Measurements from ENCODE around the gene CNBP.
A peak's percentile ranks its signal among the peaks of the same experiment; 100 is the strongest.
"Not testable (repeated sequence)": the region's sequence is repeated elsewhere in the genome, so short reads cannot be mapped to it uniquely, and the experiment has no call there.

CNBP gene

GRCh38 chr3:129199366-129199765, 15.7 kb upstream of the CNBP start:
- TF ChIP-seq YY1 (IDR thresholded peaks at IDR 0.05; ENCODE audit: insufficient read depth, insufficient read length): no peak
- no peak for TF ChIP-seq SUZ12 (IDR thresholded peaks at IDR 0.05; ENCODE audit: extremely low read depth, insufficient read depth, insufficient read length)
- no peak for TF ChIP-seq ZNF274 (IDR thresholded peaks at IDR 0.05; ENCODE audit: low read depth, low read length)
- Histone ChIP-seq H3K9me3 (ENCODE audit: insufficient read depth, low read length) (no peaks in the 10 kb centered on the region), H3K36me3 (ENCODE audit: insufficient read depth, insufficient read length, low read length) (no peaks in the 10 kb centered on the region), H3K27me3 (ENCODE audit: insufficient read depth, insufficient read length) (no peaks in the 10 kb centered on the region), H3K4me3 (ENCODE audit: insufficient read length, low read depth) (no peak overlapping the region), H3K9ac (ENCODE audit: insufficient read length, low read depth) (no peak overlapping the region), H3K4me1 (ENCODE audit: insufficient read depth, insufficient read length) (no peaks in the 10 kb centered on the region)
- DNase-seq (ENCODE audit: low read depth, low spot score): no peak

GRCh38 chr3:129197321-129197720, 13.6 kb upstream of the CNBP start:
- no peak overlapping the region for H3K9ac ChIP-seq (ENCODE audit: insufficient read length, low read depth)
- no peaks in the 10 kb centered on the region for H3K36me3 ChIP-seq (ENCODE audit: insufficient read depth, insufficient read length, low read length)
- TF ChIP-seq YY1 (IDR thresholded peaks at IDR 0.05; ENCODE audit: insufficient read depth, insufficient read length): no peak
- TF ChIP-seq ZNF274 (IDR thresholded peaks at IDR 0.05; ENCODE audit: low read depth, low read length): no peak
- TF ChIP-seq SUZ12 (IDR thresholded peaks at IDR 0.05; ENCODE audit: extremely low read depth, insufficient read depth, insufficient read length): no peak
- no peak for DNase-seq (ENCODE audit: low read depth, low spot score)
- H3K4me3 ChIP-seq (ENCODE audit: insufficient read length, low read depth): no peak overlapping the region
- no peaks in the 10 kb centered on the region for H3K27me3 ChIP-seq (ENCODE audit: insufficient read depth, insufficient read length)
- no peaks in the 10 kb centered on the region for H3K4me1 ChIP-seq (ENCODE audit: insufficient read depth, insufficient read length)
- H3K9me3 ChIP-seq (ENCODE audit: insufficient read depth, low read length): no peaks in the 10 kb centered on the region

DNA sequence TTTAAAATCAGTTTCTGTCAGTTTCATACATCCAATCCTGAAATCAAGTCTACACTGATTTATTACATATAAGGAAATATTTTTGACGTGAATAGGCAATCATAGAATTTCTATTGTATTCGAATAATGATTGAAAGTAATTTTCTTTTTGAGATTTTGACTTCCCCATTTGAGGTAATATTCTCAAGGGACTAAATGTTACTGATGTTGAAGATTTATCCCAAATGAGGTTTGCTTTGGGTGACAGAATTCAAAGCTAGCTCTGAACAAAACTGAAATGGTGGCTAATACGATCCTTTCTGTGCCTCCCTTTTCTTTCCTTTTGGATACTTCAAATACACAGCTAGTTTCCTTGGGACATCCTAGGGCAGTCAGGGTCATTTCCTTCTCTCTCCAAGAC, 12.9 kb upstream of the CNBP start:
- Histone ChIP-seq H3K27me3 (ENCODE audit: insufficient read depth, insufficient read length) (no peaks in the 10 kb centered on the region), H3K9me3 (ENCODE audit: insufficient read depth, low read length) (no peaks in the 10 kb centered on the region), H3K4me1 (ENCODE audit: insufficient read depth, insufficient read length) (no peaks in the 10 kb centered on the region), H3K9ac (ENCODE audit: insufficient read length, low read depth) (peak overlapping the region; percentile 6), H3K4me3 (ENCODE audit: insufficient read length, low read depth) (no peak overlapping the region), H3K36me3 (ENCODE audit: insufficient read depth, insufficient read length, low read length) (no peaks in the 10 kb centered on the region)
- no peak for DNase-seq (ENCODE audit: low read depth, low spot score)
- TF ChIP-seq SUZ12 (IDR thresholded peaks at IDR 0.05; ENCODE audit: extremely low read depth, insufficient read depth, insufficient read length) (no peak), ZNF274 (IDR thresholded peaks at IDR 0.05; ENCODE audit: low read depth, low read length) (no peak), YY1 (IDR thresholded peaks at IDR 0.05; ENCODE audit: insufficient read depth, insufficient read length) (no peak)

GRCh38 chr3:129195731-129196256, 12.1 kb upstream of the CNBP start:
- no peak for DNase-seq (ENCODE audit: low read depth, low spot score)

DNA sequence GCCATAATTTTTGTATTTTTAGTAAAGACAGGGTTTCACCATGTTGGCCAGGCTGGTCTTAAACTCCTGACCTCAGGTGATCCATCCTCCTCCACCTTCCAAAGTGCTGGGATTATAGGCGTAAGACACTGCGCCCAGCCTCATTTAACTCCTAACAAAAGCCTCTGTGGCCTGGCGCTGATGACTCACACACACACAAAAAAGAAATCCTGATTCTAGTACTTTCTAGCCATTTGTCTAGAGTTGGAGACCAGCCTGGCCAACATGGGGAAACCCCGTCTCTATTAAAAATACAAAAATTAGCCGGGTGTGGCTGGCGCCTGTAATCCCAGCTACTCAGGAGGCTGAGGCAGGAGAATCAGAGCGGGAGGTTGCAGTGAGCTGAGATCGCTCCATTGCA, 6.1 kb upstream of the CNBP start:
- H3K27me3 ChIP-seq (ENCODE audit: insufficient read depth, insufficient read length); H3K36me3 ChIP-seq (ENCODE audit: insufficient read depth, insufficient read length, low read length); H3K4me3 ChIP-seq (ENCODE audit: insufficient read length, low read depth); H3K4me1 ChIP-seq (ENCODE audit: insufficient read depth, insufficient read length); DNase-seq (ENCODE audit: low read depth, low spot score); H3K9ac ChIP-seq (ENCODE audit: insufficient read length, low read depth); H3K9me3 ChIP-seq (ENCODE audit: insufficient read depth, low read length): not testable (repeated sequence)

More at GRCh38 chr3:129195731-129196256, 12.1 kb upstream of the CNBP start:
- no peak overlapping the region for H3K9ac ChIP-seq (ENCODE audit: insufficient read length, low read depth)
- no peaks in the 10 kb centered on the region for H3K27me3 ChIP-seq (ENCODE audit: insufficient read depth, insufficient read length)
- H3K4me3 ChIP-seq (ENCODE audit: insufficient read length, low read depth): no peak overlapping the region
- H3K4me1 ChIP-seq (ENCODE audit: insufficient read depth, insufficient read length): no peaks in the 10 kb centered on the region
- no peaks in the 10 kb centered on the region for H3K9me3 ChIP-seq (ENCODE audit: insufficient read depth, low read length)
- no peaks in the 10 kb centered on the region for H3K36me3 ChIP-seq (ENCODE audit: insufficient read depth, insufficient read length, low read length)
- no peak for TF ChIP-seq ZNF274 (IDR thresholded peaks at IDR 0.05; ENCODE audit: low read depth, low read length)
- no peak for TF ChIP-seq SUZ12 (IDR thresholded peaks at IDR 0.05; ENCODE audit: extremely low read depth, insufficient read depth, insufficient read length)

DNA sequence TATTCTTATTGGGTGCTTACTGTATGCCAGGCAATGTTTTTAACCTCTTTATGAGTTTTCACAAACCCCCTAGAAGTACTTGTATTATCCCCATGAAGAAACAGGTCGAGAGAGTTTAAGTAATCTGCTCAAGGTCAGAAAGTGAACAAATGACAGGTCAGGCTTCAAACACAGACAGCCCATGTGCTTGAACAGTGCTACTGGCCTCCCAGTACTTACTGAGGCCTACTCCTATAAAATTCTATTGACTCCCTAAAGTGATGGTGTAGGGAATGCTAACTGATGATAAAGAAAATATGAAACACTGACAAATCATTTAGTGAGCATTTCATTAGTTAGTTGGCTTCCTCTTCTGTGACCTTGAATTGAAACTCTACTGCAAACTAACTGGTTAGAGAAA, 4.2 kb upstream of the CNBP start:
- TF ChIP-seq SUZ12 (IDR thresholded peaks at IDR 0.05; ENCODE audit: extremely low read depth, insufficient read depth, insufficient read length) (no peak), ZNF274 (IDR thresholded peaks at IDR 0.05; ENCODE audit: low read depth, low read length) (no peak), YY1 (IDR thresholded peaks at IDR 0.05; ENCODE audit: insufficient read depth, insufficient read length) (no peak)
- Histone ChIP-seq H3K4me3 (ENCODE audit: insufficient read length, low read depth) (no peak overlapping the region), H3K9me3 (ENCODE audit: insufficient read depth, low read length) (no peaks in the 10 kb centered on the region), H3K4me1 (ENCODE audit: insufficient read depth, insufficient read length) (no peaks in the 10 kb centered on the region), H3K9ac (ENCODE audit: insufficient read length, low read depth) (no peak overlapping the region), H3K27me3 (ENCODE audit: insufficient read depth, insufficient read length) (no peaks in the 10 kb centered on the region), H3K36me3 (ENCODE audit: insufficient read depth, insufficient read length, low read length) (no peaks in the 10 kb centered on the region)
- DNase-seq (ENCODE audit: low read depth, low spot score): no peak

DNA sequence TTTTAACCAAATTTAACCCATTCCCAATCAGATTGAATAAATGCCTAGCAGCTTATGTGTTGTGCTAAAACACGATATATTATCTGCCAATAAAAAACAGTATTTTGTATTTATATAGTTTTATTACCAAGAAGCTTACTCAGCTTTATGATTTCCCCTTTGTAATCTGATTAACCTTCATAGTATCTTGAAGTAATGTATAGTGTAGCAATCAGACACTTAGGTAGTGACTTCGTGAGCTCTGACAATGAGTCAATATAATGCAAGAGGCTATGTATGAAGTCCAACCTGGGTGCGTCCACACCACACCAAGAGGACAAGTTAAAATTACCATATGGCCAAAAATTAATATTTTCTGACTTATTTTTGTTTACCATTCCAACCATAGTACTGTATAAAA, 2.1 kb upstream of the CNBP start:
- no peaks in the 10 kb centered on the region for H3K4me1 ChIP-seq (ENCODE audit: insufficient read depth, insufficient read length)
- TF ChIP-seq SUZ12 (IDR thresholded peaks at IDR 0.05; ENCODE audit: extremely low read depth, insufficient read depth, insufficient read length) (no peak), ZNF274 (IDR thresholded peaks at IDR 0.05; ENCODE audit: low read depth, low read length) (no peak), YY1 (IDR thresholded peaks at IDR 0.05; ENCODE audit: insufficient read depth, insufficient read length) (no peak)
- no peak for DNase-seq (ENCODE audit: low read depth, low spot score)
- H3K36me3 ChIP-seq (ENCODE audit: insufficient read depth, insufficient read length, low read length): peaks cover 16% of the 10 kb centered on the region
- H3K9me3 ChIP-seq (ENCODE audit: insufficient read depth, low read length): no peaks in the 10 kb centered on the region
- H3K27me3 ChIP-seq (ENCODE audit: insufficient read depth, insufficient read length): no peaks in the 10 kb centered on the region
- no peak overlapping the region for H3K4me3 ChIP-seq (ENCODE audit: insufficient read length, low read depth)
- H3K9ac ChIP-seq (ENCODE audit: insufficient read length, low read depth): no peak overlapping the region

GRCh38 chr3:129184784-129185542, 1.3 kb upstream of the CNBP start:
- peak overlapping the region; percentile 13 for H3K4me3 ChIP-seq (ENCODE audit: insufficient read length, low read depth)
- peaks cover 23% of the 10 kb centered on the region for H3K36me3 ChIP-seq (ENCODE audit: insufficient read depth, insufficient read length, low read length)
- not testable (repeated sequence) for DNase-seq (ENCODE audit: low read depth, low spot score); H3K27me3 ChIP-seq (ENCODE audit: insufficient read depth, insufficient read length); H3K9me3 ChIP-seq (ENCODE audit: insufficient read depth, low read length); H3K4me1 ChIP-seq (ENCODE audit: insufficient read depth, insufficient read length)
- peak overlapping the region; percentile 99 for H3K9ac ChIP-seq (ENCODE audit: insufficient read length, low read depth)

Data from NT2/D1 (cell line).